GM23248 (cell line): Measurements from ENCODE around the gene MMAA.

Experiments
- EZH2 ChIP-seq: fragments of 200-600 bp; sonication (generic); IDR thresholded peaks from 2 replicates; pipeline ENCODE4 v1.6.1; 2018; ENCODE audit warnings: antibody characterized with exemption, mild to moderate bottlenecking; ENCODE audit not compliant: insufficient read depth, poor library complexity, severe bottlenecking
- EZH2phosphoT487 ChIP-seq: fragments of 200-600 bp; sonication (generic); IDR thresholded peaks from 2 replicates; pipeline ENCODE4 v1.6.1; 2018; ENCODE audit warnings: antibody characterized with exemption, moderate library complexity, mild to moderate bottlenecking, low read depth; ENCODE audit not compliant: insufficient read depth

- TF ChIP-seq EZH2 (no peak), EZH2phosphoT487 (no peak)
Observed at GRCh38 chr4:145681518-145681917, 62.3 kb downstream of the MMAA start.
